Fibroblast of villous mesenchyme (primary cell): Measurements from ENCODE around the gene PFKP. TPM values are rescaled to one million over a fixed set of nuclear protein-coding genes. Genes with fewer than 3 reads are reported as not detected.

Experiments
- DNase-seq: peaks from one replicate; pipeline ENCODE4 v3.0.0-alpha.2; 2010; ENCODE audit warnings: low read depth
- H3K4me3 ChIP-seq: 2 replicates; pipeline ENCODE4 v1.5.1; 2011; ENCODE audit warnings: low read depth, mild to moderate bottlenecking, low read length
- CTCF ChIP-seq: IDR thresholded peaks from 2 replicates; pipeline ENCODE4 v1.5.1; 2012; ENCODE audit warnings: low read depth, mild to moderate bottlenecking, low read length; ENCODE audit not compliant: insufficient read depth
- total RNA-seq: library from RNA; depleted of rRNA; stranded (reverse); fragments of >200 nt; gene quantifications from 2 replicates; pipeline ENCODE4 v1.2.3, GENCODE V29; 2012

PFKP gene
- total RNA-seq, 1 donor: 120 TPM

- DNase-seq: no peak
- TF ChIP-seq CTCF: no peak
- H3K4me3 ChIP-seq: peak overlapping the region; percentile 64
Measured at GRCh38 chr10:3173171-3173878, 106.0 kb downstream of the PFKP start.

GRCh38 chr10:3178042-3178441 lies 110.7 kb downstream of the PFKP start:
- DNase-seq: no peak
- H3K4me3 ChIP-seq: no peak overlapping the region
- no peak for TF ChIP-seq CTCF

GRCh38 chr10:3179174-3179573 lies 111.8 kb downstream of the PFKP start:
- TF ChIP-seq CTCF: no peak
- no peak overlapping the region for H3K4me3 ChIP-seq
- DNase-seq: peak; percentile 12

- DNase-seq: no peak
- H3K4me3 ChIP-seq: no peak overlapping the region
- no peak for TF ChIP-seq CTCF
Measured at GRCh38 chr10:3180355-3181025, 113.1 kb downstream of the PFKP start.

- no peak overlapping the region for H3K4me3 ChIP-seq
- no peak for DNase-seq
- TF ChIP-seq CTCF: no peak
Measured at GRCh38 chr10:3185386-3185785, 118.0 kb downstream of the PFKP start.

- DNase-seq: no peak
- H3K4me3 ChIP-seq: no peak overlapping the region
- TF ChIP-seq CTCF: no peak
Measured at GRCh38 chr10:3186368-3186767, 119.0 kb downstream of the PFKP start.

Other genes starting within 250 kb of the PFKP start
- 84.6 and 88.3 TPM in 2 replicates for gene PITRM1, start 105.2 kb downstream of the PFKP start, total RNA-seq